Stomach (tissue), 4 donors: ENCODE measurements around the gene EID2.

ENCODE experiments used
- CTCF ChIP-seq, 7 experiments: fragments of 450-650 bp in 4 of 7; fragments of 200-600 bp in 3 of 7; sonication (generic) in 3 of 7; IDR thresholded peaks; one replicate each; pipeline ENCODE4 v1.5.1; 2016 to 2019; ENCODE audit warnings: antibody characterized with exemption in 7 of 7, control low read depth in 2 of 7, mild to moderate bottlenecking in 1 of 7
- POLR2A ChIP-seq, 4 donors: fragments of 450-650 bp; IDR thresholded peaks; one replicate each; pipeline ENCODE4 v1.6.1; 2016; ENCODE audit warnings: antibody characterized with exemption in 4 of 4, control low read depth in 2 of 4, mild to moderate bottlenecking in 1 of 4, moderate library complexity in 1 of 4
- POLR2AphosphoS5 ChIP-seq, 3 donors: sonication (generic); formaldehyde crosslinking; IDR thresholded peaks; one replicate each; pipeline ENCODE4 v1.6.1; 2016; ENCODE audit warnings: antibody characterized with exemption in 3 of 3

- TF ChIP-seq CTCF (IDR thresholded peaks at IDR 0.05), result no peak
- TF ChIP-seq POLR2A (IDR thresholded peaks at IDR 0.05), result no peak
- no peak for TF ChIP-seq POLR2AphosphoS5 (IDR thresholded peaks at IDR 0.05)
Measured at GRCh38 chr19:39507715-39508364, 32.1 kb downstream of the EID2 start.
